WTC11 (cell line): ENCODE data around the gene CMC1. TPM values are rescaled to one million over a fixed set of nuclear protein-coding genes. Genes with fewer than 3 reads are reported as not detected.

Source experiments
- ATAC-seq: fragments of 200-7000 bp; cut with Tn5 transposase; 2 replicates; pipeline ENCODE4 v1.10.0; 2021; ENCODE audit warnings: mild to moderate bottlenecking, moderate library complexity
- CTCF ChIA-PET: fragments of 300-600 bp; sonication (Branson Sonifier 250); formaldehyde crosslinking; loops from one replicate; lab custom pipeline; 2021; ENCODE audit warnings: antibody characterized with exemption; lab: Charles Lee
- POLR2A ChIA-PET: fragments of 350-600 bp; sonication (Branson Sonifier 250); formaldehyde crosslinking; loops from one replicate; lab custom pipeline; 2021; ENCODE audit warnings: antibody characterized with exemption; lab: Charles Lee
- DNase-seq: peaks from one replicate; pipeline ENCODE4 v3.0.0; 2021; ENCODE audit warnings: low spot score
- H3K27ac Mint-ChIP-seq: 2 replicates; pipeline ENCODE4 v1.8.0; 2021; ENCODE audit warnings: mixed read lengths
- H3K27me3 Mint-ChIP-seq: 2 replicates; pipeline ENCODE4 v1.8.0; 2021; ENCODE audit warnings: low read depth, mild to moderate bottlenecking, moderate library complexity, mixed read lengths
- H3K36me3 Mint-ChIP-seq: 2 replicates; pipeline ENCODE4 v1.8.0; 2021; ENCODE audit warnings: mixed read lengths
- H3K4me1 Mint-ChIP-seq: 2 replicates; pipeline ENCODE4 v1.8.0; 2022; ENCODE audit warnings: mixed read lengths
- H3K4me3 Mint-ChIP-seq: 2 replicates; pipeline ENCODE4 v1.8.0; 2021; ENCODE audit warnings: mild to moderate bottlenecking, moderate library complexity, mixed read lengths
- H3K9me3 Mint-ChIP-seq: 2 replicates; pipeline ENCODE4 v1.8.0; 2021; ENCODE audit warnings: mixed read lengths
- ATF6 ChIP-seq: sonication (generic); formaldehyde crosslinking; IDR thresholded peaks from 2 replicates; pipeline ENCODE4 v1.8.1; 2023; ENCODE audit warnings: mild to moderate bottlenecking, missing genetic modification reagents
- CTCF ChIP-seq: fragments of 200-600 bp; IDR thresholded peaks from 2 replicates; pipeline ENCODE4 v1.8.0; 2022; ENCODE audit warnings: antibody characterized with exemption
- E2F4 ChIP-seq: sonication (generic); formaldehyde crosslinking; IDR thresholded peaks from 2 replicates; pipeline ENCODE4 v1.8.1; 2022; ENCODE audit warnings: low read depth, mild to moderate bottlenecking, moderate library complexity, missing genetic modification reagents, borderline replicate concordance
- EMX1 ChIP-seq: fragments of 250-450 bp; sonication (Bioruptor Pico); IDR thresholded peaks from 2 replicates; pipeline ENCODE4 v1.8.0; 2021; ENCODE audit warnings: mild to moderate bottlenecking
- FOXK1 ChIP-seq: sonication (generic); formaldehyde crosslinking; IDR thresholded peaks from 2 replicates; pipeline ENCODE4 v1.8.0; 2022; ENCODE audit warnings: mild to moderate bottlenecking, moderate library complexity, missing genetic modification reagents
- FOXP1 ChIP-seq: sonication (generic); formaldehyde crosslinking; IDR thresholded peaks from 2 replicates; pipeline ENCODE4 v1.8.0; 2022; ENCODE audit warnings: missing genetic modification reagents, mild to moderate bottlenecking, moderate library complexity, borderline replicate concordance
- JAZF1 ChIP-seq: fragments of 250-450 bp; sonication (Bioruptor Pico); IDR thresholded peaks from 2 replicates; pipeline ENCODE4 v1.9.0; 2021; ENCODE audit warnings: moderate library complexity, mild to moderate bottlenecking, inconsistent platforms
- KAT7 ChIP-seq: sonication (generic); formaldehyde crosslinking; IDR thresholded peaks from 2 replicates; pipeline ENCODE4 v1.8.1; 2023; ENCODE audit warnings: missing genetic modification reagents, mild to moderate bottlenecking, borderline replicate concordance
- MAX ChIP-seq: sonication (generic); formaldehyde crosslinking; IDR thresholded peaks from 2 replicates; pipeline ENCODE4 v1.8.0; 2022; ENCODE audit warnings: mild to moderate bottlenecking, missing genetic modification reagents
- NR2C2 ChIP-seq: sonication (generic); formaldehyde crosslinking; IDR thresholded peaks from 2 replicates; pipeline ENCODE4 v1.8.0; 2022; ENCODE audit warnings: mild to moderate bottlenecking, missing genetic modification reagents
- PRDM15 ChIP-seq: sonication (generic); formaldehyde crosslinking; IDR thresholded peaks from 2 replicates; pipeline ENCODE4 v1.8.0; 2022; ENCODE audit warnings: missing genetic modification reagents
- SOX15 ChIP-seq: fragments of 250-450 bp; sonication (Bioruptor Pico); IDR thresholded peaks from 2 replicates; pipeline ENCODE4 v1.9.0; 2021; ENCODE audit warnings: mild to moderate bottlenecking
- ZNF263 ChIP-seq: sonication (generic); formaldehyde crosslinking; IDR thresholded peaks from 2 replicates; pipeline ENCODE4 v1.8.1; 2022; ENCODE audit warnings: low read depth, mild to moderate bottlenecking, moderate library complexity, missing genetic modification reagents
- ZNF416 ChIP-seq: fragments of 250-450 bp; sonication (Bioruptor Pico); IDR thresholded peaks from 2 replicates; pipeline ENCODE4 v1.9.0; 2021; ENCODE audit warnings: mild to moderate bottlenecking, inconsistent platforms
- ZNF532 ChIP-seq: fragments of 250-450 bp; sonication (Bioruptor Pico); IDR thresholded peaks from 2 replicates; pipeline ENCODE4 v1.9.0; 2021; ENCODE audit warnings: mild to moderate bottlenecking, borderline replicate concordance
- ZNF671 ChIP-seq: fragments of 250-450 bp; sonication (Bioruptor Pico); IDR thresholded peaks from 2 replicates; pipeline ENCODE4 v1.8.0; 2021; ENCODE audit warnings: mild to moderate bottlenecking
- ZSCAN18 ChIP-seq: fragments of 250-450 bp; sonication (Bioruptor Pico); IDR thresholded peaks from 2 replicates; pipeline ENCODE4 v2.1.2; 2022; ENCODE audit warnings: mild to moderate bottlenecking, moderate library complexity
- total RNA-seq: library from RNA; stranded (reverse); gene quantifications from 3 replicates; pipeline ENCODE4 v1.2.3, GENCODE V29; 2021

CMC1 gene
- total RNA-seq, 1 experiment from 2014 or later = 25.3 TPM

GRCh38 chr3:28242519-28242918 lies 1.1 kb downstream of the CMC1 start (continued):
- TF ChIP-seq PRDM15 (CRISPR knock-in tag) (no peak), ZSCAN18 (CRISPR knock-in tag) (no peak), EMX1 (CRISPR knock-in tag) (no peak), NR2C2 (CRISPR knock-in tag) (no peak)

- POLR2A ChIA-PET = no interaction called here
These were observed 2.1 kb downstream of the CMC1 start for GRCh38 chr3:28243424-28244106.

More at GRCh38 chr3:28243424-28244106, 2.1 kb downstream of the CMC1 start:
- Mint-ChIP-seq H3K27ac (peak overlapping the region; percentile 47), H3K4me1 (peaks cover 84% of the 10 kb centered on the region), H3K36me3 (no peaks in the 10 kb centered on the region), H3K9me3 (peaks cover 6% of the 10 kb centered on the region), H3K27me3 (no peaks in the 10 kb centered on the region), H3K4me3 (peak overlapping the region; percentile 10; the same call in 1 of the 2 replicates)
- no peak for ATAC-seq
- CTCF ChIA-PET = no interaction called here
- no peak for DNase-seq
- TF ChIP-seq ATF6 (CRISPR knock-in tag) = no peak
- TF ChIP-seq JAZF1 (CRISPR knock-in tag) = no peak
- no peak for TF ChIP-seq FOXP1 (CRISPR knock-in tag)
- no peak for TF ChIP-seq ZNF263
- no peak for TF ChIP-seq KAT7 (CRISPR knock-in tag)
- no peak for TF ChIP-seq ZNF416
- TF ChIP-seq MAX (CRISPR knock-in tag) = no peak
- no peak for TF ChIP-seq FOXK1
- no peak for TF ChIP-seq E2F4 (CRISPR knock-in tag)
- no peak for TF ChIP-seq NR2C2 (CRISPR knock-in tag)
- TF ChIP-seq SOX15 (CRISPR knock-in tag) = no peak
- TF ChIP-seq ZNF532 (CRISPR knock-in tag) = no peak
- no peak for TF ChIP-seq CTCF
- no peak for TF ChIP-seq ZNF671
